Loucy (cell line): ENCODE results near the gene HIVEP1.
"Not testable (repeated sequence)": the region's sequence is repeated elsewhere in the genome, so short reads cannot be mapped to it uniquely, and the experiment has no call there.

Experiments
- H2AFZ ChIP-seq: fragments of 200-600 bp; sonication (generic); 2 replicates; pipeline ENCODE4 v1.6.0; 2016; ENCODE audit warnings: antibody characterized with exemption, mild to moderate bottlenecking, low read length, moderate library complexity
- H3F3A ChIP-seq: fragments of 200-600 bp; 2 replicates; pipeline ENCODE4 v1.6.0; 2016; ENCODE audit warnings: antibody characterized with exemption, low read depth, mild to moderate bottlenecking
- H3K27me3 ChIP-seq: fragments of 200-600 bp; sonication (generic); 2 replicates; pipeline ENCODE4 v1.6.1; 2014; ENCODE audit warnings: low read length, mild to moderate bottlenecking; ENCODE audit not compliant: insufficient read depth, poor library complexity, severe bottlenecking
- H3K36me3 ChIP-seq: fragments of 200-600 bp; sonication (generic); 2 replicates; pipeline ENCODE4 v1.6.1; 2016; ENCODE audit warnings: low read length; ENCODE audit not compliant: insufficient read depth
- H3K4me1 ChIP-seq: fragments of 200-600 bp; sonication (generic); 2 replicates; pipeline ENCODE4 v1.5.1; 2014; ENCODE audit warnings: low read length, mild to moderate bottlenecking; ENCODE audit not compliant: insufficient read depth, poor library complexity, severe bottlenecking
- H3K4me2 ChIP-seq: fragments of 200-600 bp; sonication (generic); 2 replicates; pipeline ENCODE4 v1.6.0; 2014; ENCODE audit warnings: antibody characterized with exemption, low read length, low read depth, mild to moderate bottlenecking; ENCODE audit not compliant: poor library complexity, severe bottlenecking
- H3K4me3 ChIP-seq: fragments of 200-600 bp; sonication (generic); 2 replicates; pipeline ENCODE4 v1.5.1; 2014; ENCODE audit warnings: low read length, mild to moderate bottlenecking, mixed read lengths; ENCODE audit not compliant: poor library complexity, severe bottlenecking
- H3K79me2 ChIP-seq: fragments of 200-600 bp; sonication (generic); 2 replicates; pipeline ENCODE4 v1.6.1; 2014; ENCODE audit warnings: low read length; ENCODE audit not compliant: insufficient read depth
- H3K9ac ChIP-seq: fragments of 200-600 bp; sonication (generic); 2 replicates; pipeline ENCODE4 v1.6.0; 2014; ENCODE audit warnings: mild to moderate bottlenecking, low read depth, low read length, moderate library complexity; ENCODE audit not compliant: poor library complexity, severe bottlenecking
- H3K9me2 ChIP-seq: fragments of 200-600 bp; sonication (generic); replicated peaks from 2 replicates; pipeline ENCODE4 v1.6.1; 2016; ENCODE audit warnings: low read depth, low read length, mixed read lengths
- H3K9me3 ChIP-seq: fragments of 200-600 bp; sonication (generic); 2 replicates; pipeline ENCODE4 v1.6.1; 2014; ENCODE audit warnings: mild to moderate bottlenecking, antibody characterized with exemption, low read length, low read depth; ENCODE audit not compliant: insufficient read depth
- H4K20me1 ChIP-seq: fragments of 200-600 bp; sonication (generic); 2 replicates; pipeline ENCODE4 v1.6.0; 2014; ENCODE audit warnings: antibody characterized with exemption, low read length, mild to moderate bottlenecking; ENCODE audit not compliant: insufficient read depth, poor library complexity, severe bottlenecking
- CTCF ChIP-seq: fragments of 200-600 bp; sonication (generic); conservative IDR thresholded peaks from 2 replicates; pipeline ENCODE4 v1.5.1; 2014; ENCODE audit warnings: mild to moderate bottlenecking, antibody characterized with exemption, low read length
- EZH2phosphoT487 ChIP-seq: fragments of 200-600 bp; IDR thresholded peaks from 2 replicates; pipeline ENCODE4 v1.6.1; 2018; ENCODE audit warnings: antibody characterized with exemption, mild to moderate bottlenecking, moderate library complexity, borderline replicate concordance

HIVEP1 gene

GRCh38 chr6:12173661-12174060 lies 161.5 kb downstream of the HIVEP1 start:
- no peak overlapping the region for H3K9ac ChIP-seq
- H4K20me1 ChIP-seq: no peaks in the 10 kb centered on the region
- no peaks in the 10 kb centered on the region for H3K27me3 ChIP-seq
- no peaks in the 10 kb centered on the region for H3K4me1 ChIP-seq
- no peaks in the 10 kb centered on the region for H3K36me3 ChIP-seq
- no peaks in the 10 kb centered on the region for H3K9me3 ChIP-seq
- H3K79me2 ChIP-seq: no peaks in the 10 kb centered on the region
- no peak overlapping the region for H2AFZ ChIP-seq
- H3K4me2 ChIP-seq: no peak overlapping the region
- H3F3A ChIP-seq: no peaks in the 10 kb centered on the region
- TF ChIP-seq EZH2phosphoT487: no peak
- no peak overlapping the region for H3K4me3 ChIP-seq
- H3K9me2 ChIP-seq: no peaks in the 10 kb centered on the region

- Histone ChIP-seq H2AFZ (no peak overlapping the region), H3K4me1 (no peaks in the 10 kb centered on the region), H3K27me3 (no peaks in the 10 kb centered on the region), H4K20me1 (no peaks in the 10 kb centered on the region), H3K79me2 (no peaks in the 10 kb centered on the region), H3K9me3 (no peaks in the 10 kb centered on the region), H3K36me3 (no peaks in the 10 kb centered on the region), H3K9me2 (no peaks in the 10 kb centered on the region), H3K9ac (no peak overlapping the region), H3K4me3 (no peak overlapping the region), H3F3A (no peaks in the 10 kb centered on the region), H3K4me2 (no peak overlapping the region)
- TF ChIP-seq CTCF (no peak), EZH2phosphoT487 (no peak)
These were observed 162.8 kb downstream of the HIVEP1 start for GRCh38 chr6:12174878-12175277.

- Histone ChIP-seq H3K79me2 (no peaks in the 10 kb centered on the region), H3K9ac (no peak overlapping the region), H4K20me1 (no peaks in the 10 kb centered on the region), H3F3A (no peaks in the 10 kb centered on the region), H3K27me3 (no peaks in the 10 kb centered on the region), H2AFZ (no peak overlapping the region), H3K4me1 (no peaks in the 10 kb centered on the region), H3K9me2 (no peaks in the 10 kb centered on the region), H3K36me3 (no peaks in the 10 kb centered on the region), H3K4me3 (no peak overlapping the region), H3K4me2 (no peak overlapping the region), H3K9me3 (no peaks in the 10 kb centered on the region)
- TF ChIP-seq CTCF (no peak), EZH2phosphoT487 (no peak)
These were observed 163.5 kb downstream of the HIVEP1 start for GRCh38 chr6:12175626-12176025.

- not testable (repeated sequence) for H3K9me3 ChIP-seq, H3K27me3 ChIP-seq, H3K36me3 ChIP-seq, H3K4me1 ChIP-seq, H3K9me2 ChIP-seq, H3K4me3 ChIP-seq, H3K4me2 ChIP-seq, H3K79me2 ChIP-seq, H3F3A ChIP-seq, H3K9ac ChIP-seq, H2AFZ ChIP-seq, H4K20me1 ChIP-seq
These were observed 164.7 kb downstream of the HIVEP1 start for GRCh38 chr6:12176782-12177181.
